T-helper 2 cell treated with Interferon-gamma antibody and Interleukin-4, amounts not matched to agents 5 μg/mL and 100 μg/mL, for 36 hours (primary cell): Measurements from ENCODE around the gene KDM4C.
"Not testable (repeated sequence)": the region's sequence is repeated elsewhere in the genome, so short reads cannot be mapped to it uniquely, and the experiment has no call there.

Experiments
- DNase-seq: peaks from one replicate; pipeline ENCODE4 v3.0.0; 2021; ENCODE audit warnings: low spot score
- H3K27ac Mint-ChIP-seq: one replicate; pipeline ENCODE4 v1.8.0; 2021; ENCODE audit warnings: mild to moderate bottlenecking, mixed read lengths
- H3K27me3 Mint-ChIP-seq: one replicate; pipeline ENCODE4 v1.8.0; 2021; ENCODE audit warnings: low read depth, mixed read lengths
- H3K36me3 Mint-ChIP-seq: one replicate; pipeline ENCODE4 v1.8.0; 2021; ENCODE audit warnings: low read depth, mixed read lengths
- H3K4me1 Mint-ChIP-seq: one replicate; pipeline ENCODE4 v1.8.0; 2021; ENCODE audit warnings: low read depth, mixed read lengths
- H3K4me3 Mint-ChIP-seq: one replicate; pipeline ENCODE4 v1.8.0; 2022; ENCODE audit warnings: mild to moderate bottlenecking, moderate library complexity, mixed read lengths
- H3K9me3 Mint-ChIP-seq: one replicate; pipeline ENCODE4 v1.8.0; 2021; ENCODE audit warnings: mixed read lengths

KDM4C gene

GRCh38 chr9:6777213-6777902 is 19.6 kb downstream of the KDM4C start:
- Mint-ChIP-seq H3K9me3 (no peaks in the 10 kb centered on the region), H3K4me1 (peaks cover 20% of the 10 kb centered on the region), H3K4me3 (peak overlapping the region; percentile 14), H3K27me3 (no peaks in the 10 kb centered on the region), H3K36me3 (peaks cover 11% of the 10 kb centered on the region), H3K27ac (peak overlapping the region; percentile 68)
- DNase-seq = no peak

GRCh38 chr9:6779417-6780241 is 21.9 kb downstream of the KDM4C start:
- no peak for DNase-seq
- Mint-ChIP-seq H3K27me3 (no peaks in the 10 kb centered on the region), H3K36me3 (peaks cover 11% of the 10 kb centered on the region), H3K4me1 (peaks cover 38% of the 10 kb centered on the region), H3K27ac (no peak overlapping the region), H3K4me3 (no peak overlapping the region), H3K9me3 (no peaks in the 10 kb centered on the region)

GRCh38 chr9:6780690-6781089 is 22.9 kb downstream of the KDM4C start:
- H3K4me1 Mint-ChIP-seq = peaks cover 39% of the 10 kb centered on the region
- no peak overlapping the region for H3K27ac Mint-ChIP-seq
- no peak overlapping the region for H3K4me3 Mint-ChIP-seq
- no peak for DNase-seq
- H3K9me3 Mint-ChIP-seq = no peaks in the 10 kb centered on the region
- peaks cover 5% of the 10 kb centered on the region for H3K36me3 Mint-ChIP-seq
- H3K27me3 Mint-ChIP-seq = no peaks in the 10 kb centered on the region

- Mint-ChIP-seq H3K4me3 (no peak overlapping the region), H3K9me3 (no peaks in the 10 kb centered on the region), H3K27ac (no peak overlapping the region), H3K36me3 (peaks cover 5% of the 10 kb centered on the region), H3K27me3 (no peaks in the 10 kb centered on the region), H3K4me1 (peaks cover 42% of the 10 kb centered on the region)
- no peak for DNase-seq
Measured at GRCh38 chr9:6781476-6781875, 23.7 kb downstream of the KDM4C start.

GRCh38 chr9:6782345-6782744 is 24.6 kb downstream of the KDM4C start:
- Mint-ChIP-seq H3K27me3 (no peaks in the 10 kb centered on the region), H3K9me3 (no peaks in the 10 kb centered on the region), H3K4me3 (no peak overlapping the region), H3K4me1 (peaks cover 34% of the 10 kb centered on the region), H3K36me3 (peaks cover 3% of the 10 kb centered on the region), H3K27ac (no peak overlapping the region)
- no peak for DNase-seq

- no peak overlapping the region for H3K4me3 Mint-ChIP-seq
- H3K9me3 Mint-ChIP-seq = no peaks in the 10 kb centered on the region
- no peaks in the 10 kb centered on the region for H3K36me3 Mint-ChIP-seq
- H3K4me1 Mint-ChIP-seq = peaks cover 29% of the 10 kb centered on the region
- H3K27ac Mint-ChIP-seq = no peak overlapping the region
- H3K27me3 Mint-ChIP-seq = no peaks in the 10 kb centered on the region
- no peak for DNase-seq
Measured at GRCh38 chr9:6782981-6783380, 25.2 kb downstream of the KDM4C start.

GRCh38 chr9:6783753-6784152 is 26.0 kb downstream of the KDM4C start:
- Mint-ChIP-seq H3K4me3 (no peak overlapping the region), H3K4me1 (peaks cover 32% of the 10 kb centered on the region), H3K9me3 (no peaks in the 10 kb centered on the region), H3K36me3 (no peaks in the 10 kb centered on the region), H3K27me3 (no peaks in the 10 kb centered on the region), H3K27ac (no peak overlapping the region)
- DNase-seq = no peak

- no peak overlapping the region for H3K27ac Mint-ChIP-seq
Measured at GRCh38 chr9:6785682-6786081, 27.9 kb downstream of the KDM4C start.

GRCh38 chr9:6787793-6788161 is 30.0 kb downstream of the KDM4C start:
- no peaks in the 10 kb centered on the region for H3K9me3 Mint-ChIP-seq
- peaks cover 7% of the 10 kb centered on the region for H3K36me3 Mint-ChIP-seq
- no peak for DNase-seq
- H3K4me3 Mint-ChIP-seq = no peak overlapping the region
- peaks cover 20% of the 10 kb centered on the region for H3K4me1 Mint-ChIP-seq
- no peak overlapping the region for H3K27ac Mint-ChIP-seq
- H3K27me3 Mint-ChIP-seq = no peaks in the 10 kb centered on the region

More at GRCh38 chr9:6785682-6786081, 27.9 kb downstream of the KDM4C start:
- peaks cover 32% of the 10 kb centered on the region for H3K4me1 Mint-ChIP-seq
- no peaks in the 10 kb centered on the region for H3K27me3 Mint-ChIP-seq
- H3K36me3 Mint-ChIP-seq = no peaks in the 10 kb centered on the region
- DNase-seq = no peak
- H3K4me3 Mint-ChIP-seq = no peak overlapping the region
- H3K9me3 Mint-ChIP-seq = no peaks in the 10 kb centered on the region

GRCh38 chr9:6788162-6789016 is 30.6 kb downstream of the KDM4C start:
- Mint-ChIP-seq H3K36me3 (peaks cover 10% of the 10 kb centered on the region), H3K27ac (no peak overlapping the region), H3K27me3 (no peaks in the 10 kb centered on the region), H3K9me3 (no peaks in the 10 kb centered on the region), H3K4me3 (no peak overlapping the region), H3K4me1 (peaks cover 14% of the 10 kb centered on the region)
- DNase-seq = no peak

- not testable (repeated sequence) for H3K27me3 Mint-ChIP-seq, DNase-seq, H3K4me1 Mint-ChIP-seq, H3K27ac Mint-ChIP-seq, H3K4me3 Mint-ChIP-seq, H3K9me3 Mint-ChIP-seq
- H3K36me3 Mint-ChIP-seq = peaks cover 13% of the 10 kb centered on the region
Measured at GRCh38 chr9:6789017-6789338, 31.2 kb downstream of the KDM4C start.

- Mint-ChIP-seq H3K4me3 (no peak overlapping the region), H3K27me3 (no peaks in the 10 kb centered on the region), H3K4me1 (peaks cover 4% of the 10 kb centered on the region), H3K36me3 (peaks cover 20% of the 10 kb centered on the region), H3K9me3 (no peaks in the 10 kb centered on the region), H3K27ac (no peak overlapping the region)
- no peak for DNase-seq
Measured at GRCh38 chr9:6790866-6791265, 33.1 kb downstream of the KDM4C start.

GRCh38 chr9:6793203-6793602 is 35.4 kb downstream of the KDM4C start:
- Mint-ChIP-seq H3K27me3 (no peaks in the 10 kb centered on the region), H3K27ac (no peak overlapping the region), H3K4me3 (no peak overlapping the region), H3K36me3 (peaks cover 35% of the 10 kb centered on the region), H3K9me3 (no peaks in the 10 kb centered on the region), H3K4me1 (peaks cover 2% of the 10 kb centered on the region)
- DNase-seq = no peak

- no peaks in the 10 kb centered on the region for H3K9me3 Mint-ChIP-seq
- no peaks in the 10 kb centered on the region for H3K4me1 Mint-ChIP-seq
- peaks cover 38% of the 10 kb centered on the region for H3K36me3 Mint-ChIP-seq
- no peak overlapping the region for H3K27ac Mint-ChIP-seq
- no peaks in the 10 kb centered on the region for H3K27me3 Mint-ChIP-seq
- DNase-seq = no peak
- no peak overlapping the region for H3K4me3 Mint-ChIP-seq
Measured at GRCh38 chr9:6794936-6795335, 37.2 kb downstream of the KDM4C start.
